Activated CD4-positive, alpha-beta T cell treated with anti-CD3 and anti-CD28 coated beads, Interleukin-2, Interleukin-6, amounts not matched to agents 100 ng/mL and 50 ng/mL, durations not matched to agents 16 hours and 8 hours (primary cell): ENCODE measurements around the gene IFNA13.
"Not testable (repeated sequence)": the region's sequence is repeated elsewhere in the genome, so short reads cannot be mapped to it uniquely, and the experiment has no call there.

Experiments used
- DNase-seq: peaks from one replicate; pipeline ENCODE4 v3.0.0-alpha.2; 2020

IFNA13 gene

DNA sequence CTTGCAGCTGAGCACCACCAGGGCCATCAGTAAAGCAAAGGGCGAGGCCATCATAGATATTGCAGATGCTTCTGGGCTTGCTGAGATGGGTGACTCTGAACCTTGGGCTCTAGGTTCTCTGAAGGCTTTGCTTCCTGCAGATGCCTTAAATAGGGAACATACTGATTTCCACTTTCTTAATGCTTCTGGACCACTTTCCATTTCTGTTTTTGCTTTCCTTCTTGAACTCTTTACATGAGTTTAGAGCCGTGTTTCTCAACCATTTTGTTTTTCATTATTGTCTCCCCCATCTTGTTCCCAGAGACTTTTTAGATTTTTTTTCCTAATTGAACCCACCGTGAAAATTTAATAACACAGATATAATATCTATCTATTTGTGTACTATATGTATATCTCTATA, at the start of gene IFNA13:
Gene IFNA13, minus strand, starts transcription at position 101 of the 400 bp plus-strand sequence. Its CDS starts 47 bp downstream, at position 54.
- DNase-seq: no peak

DNA sequence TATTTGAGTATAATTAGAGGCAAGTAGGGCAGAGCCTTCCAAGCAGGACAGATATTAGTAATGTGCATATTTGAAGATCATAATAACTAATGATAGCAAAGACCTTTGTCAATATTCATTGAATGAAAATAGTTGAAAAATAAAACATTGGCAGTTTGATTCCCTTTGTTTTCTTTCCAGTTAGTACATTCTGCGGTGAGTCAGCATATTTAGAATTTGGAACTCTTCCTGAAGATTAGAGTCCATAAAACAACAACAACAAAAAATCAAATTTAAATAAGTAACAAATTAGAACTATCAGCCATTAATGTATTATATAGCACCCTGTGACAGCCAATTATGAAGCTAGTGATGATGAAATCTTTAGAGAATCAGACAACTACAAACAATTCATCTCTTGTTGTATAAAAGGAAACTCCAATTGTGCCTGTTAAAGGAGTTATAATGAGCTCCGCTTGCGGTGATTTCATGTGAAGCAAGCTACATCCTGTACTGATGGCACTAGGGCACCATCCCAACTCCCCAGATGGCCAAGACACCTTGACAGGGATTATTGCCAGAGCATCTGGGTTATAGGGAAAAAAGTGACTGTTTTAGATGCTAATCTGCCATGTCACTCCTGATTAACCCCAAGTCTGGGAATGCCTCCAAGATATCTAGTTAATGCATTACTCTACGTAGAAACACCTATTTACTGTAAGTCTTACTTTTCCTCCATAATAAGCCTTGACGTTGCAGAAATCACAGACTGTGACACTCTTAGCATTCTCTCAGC, 47.8 kb upstream of the IFNA13 start:
- DNase-seq: no peak

DNA sequence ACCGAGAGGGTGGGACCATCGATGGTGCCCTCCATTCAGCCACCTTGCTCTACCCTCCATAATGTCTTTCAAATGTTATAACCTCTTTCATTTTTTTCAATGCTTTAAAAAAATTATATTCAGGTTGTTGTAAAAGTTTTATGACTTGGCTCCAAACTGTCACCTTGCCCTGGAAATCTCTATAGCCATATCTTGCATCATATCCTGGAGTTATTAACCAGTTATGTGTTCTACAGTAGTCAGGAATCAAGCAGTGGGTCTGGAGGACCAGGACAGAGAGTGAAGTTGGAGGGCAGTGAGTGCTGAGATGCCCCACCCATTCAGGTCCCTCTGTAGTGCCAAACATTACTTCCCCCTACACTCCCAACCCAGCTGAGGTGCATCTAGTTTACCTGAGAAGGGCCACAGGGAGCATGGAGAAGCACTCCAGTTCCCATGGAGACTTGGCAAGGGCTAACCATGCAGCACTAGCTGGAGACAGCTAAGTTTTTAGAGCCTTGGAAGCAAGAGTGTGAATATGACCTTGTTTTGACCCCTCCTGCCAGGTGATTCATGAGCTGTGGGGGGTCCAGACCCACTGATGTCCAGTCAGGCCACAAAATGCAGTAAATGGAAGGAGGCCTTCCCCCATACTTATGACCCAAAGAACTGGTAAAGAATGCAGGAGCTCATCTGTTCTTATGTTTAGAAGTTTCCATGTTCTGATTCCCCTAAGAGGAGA, 46.5 kb upstream of the IFNA13 start:
- no peak for DNase-seq

DNA sequence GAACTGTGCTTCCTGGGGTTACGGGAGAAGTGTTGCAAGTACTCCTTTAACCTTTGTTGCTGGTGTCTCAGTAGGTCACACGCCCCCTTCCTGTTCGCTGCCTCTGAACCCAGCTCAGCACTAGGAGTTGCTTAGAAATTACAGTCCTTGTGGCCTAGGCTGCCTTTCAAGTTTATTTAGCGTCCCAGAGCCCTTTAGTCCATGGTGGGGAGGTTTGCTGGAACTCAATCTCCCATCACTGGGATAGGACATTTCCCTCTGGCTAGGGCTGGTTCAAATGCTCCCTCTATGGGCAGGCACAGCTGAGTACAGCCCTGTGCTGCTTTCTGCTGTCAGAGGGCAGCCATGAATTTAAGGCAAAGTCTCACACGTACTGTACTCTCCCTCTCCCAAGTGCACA, 45.8 kb upstream of the IFNA13 start:
- DNase-seq: peak; percentile 8

DNA sequence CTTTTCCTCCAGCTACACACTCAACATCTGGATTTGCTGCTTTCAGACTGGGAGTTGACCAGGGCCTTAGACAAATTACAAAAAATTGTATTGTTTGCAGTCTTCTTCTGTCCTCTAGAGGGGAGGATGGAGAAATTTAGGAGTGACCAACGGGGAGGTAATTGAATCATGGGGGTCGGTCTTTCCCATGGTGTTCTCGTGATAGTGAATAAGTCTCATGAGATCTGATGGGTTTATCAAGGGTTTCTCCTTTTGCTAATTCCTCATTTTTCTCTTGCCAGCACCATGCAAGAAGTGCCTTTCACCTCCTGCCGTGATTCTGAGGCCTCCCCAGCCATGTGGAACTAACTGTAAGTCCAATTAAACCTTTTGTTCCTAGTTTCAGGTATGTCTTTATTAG, 45.3 kb upstream of the IFNA13 start:
- DNase-seq: no peak

DNA sequence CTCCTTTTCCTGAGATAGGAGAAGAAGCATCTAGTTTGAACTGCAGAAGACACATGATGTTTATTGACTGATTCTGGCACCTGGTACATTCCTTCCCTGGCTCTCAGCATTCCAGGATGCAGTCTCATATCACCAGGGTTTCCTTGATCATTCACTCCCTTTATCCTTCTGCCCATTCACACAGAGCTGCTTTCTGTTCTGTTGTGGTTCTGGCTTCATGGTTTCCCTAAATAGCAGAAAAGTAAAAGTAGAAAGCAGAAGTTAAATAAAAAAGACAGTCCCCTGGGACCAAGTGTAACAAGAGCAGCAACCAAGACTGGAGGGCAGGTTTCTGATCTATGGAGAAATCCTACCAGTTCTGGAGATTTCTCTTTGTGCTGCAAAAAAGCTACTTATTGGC, 44.2 kb upstream of the IFNA13 start:
- DNase-seq: no peak

DNA sequence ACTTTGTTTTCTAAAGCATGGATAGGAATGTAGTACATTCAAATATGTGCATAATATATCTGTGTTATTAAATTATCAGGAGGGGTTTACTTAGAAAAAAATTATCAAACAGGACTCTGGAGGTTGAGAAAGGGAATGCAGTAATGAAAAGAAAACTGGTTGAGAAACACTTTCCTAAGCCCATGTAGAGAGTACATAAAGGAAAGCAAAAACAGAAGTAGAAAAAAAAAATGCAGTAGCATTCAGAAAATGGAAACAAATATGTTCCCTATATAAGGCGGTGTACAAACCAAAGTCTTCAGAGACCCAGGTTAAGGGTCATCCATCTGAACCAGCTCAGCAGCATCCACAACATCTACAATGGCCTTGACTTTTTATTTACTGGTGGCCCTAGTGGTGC, 41.0 kb upstream of the IFNA13 start, which contains the start of gene IFNA8:
Gene IFNA8, plus strand, starts transcription at position 301 of the 400 bp plus-strand sequence. Its CDS starts 60 bp downstream, at position 361.
- no peak for DNase-seq

DNA sequence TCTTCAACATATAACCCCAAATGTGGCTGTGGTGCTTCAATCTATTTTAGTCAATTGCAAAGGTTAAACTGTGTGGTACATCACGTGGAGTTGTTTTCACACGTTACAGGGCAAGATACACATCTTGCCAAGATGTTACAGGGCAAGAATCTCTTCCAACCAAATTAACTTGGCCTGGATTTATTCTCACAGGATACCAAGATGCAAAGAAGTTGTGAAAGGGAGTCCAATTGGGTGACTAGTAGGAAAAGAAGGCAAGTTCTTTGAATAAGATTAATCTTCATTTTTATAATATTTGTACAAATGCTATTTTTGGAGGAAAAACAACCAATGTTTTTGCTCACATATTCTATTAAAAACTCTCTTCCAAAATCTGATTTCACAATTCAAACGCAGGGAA, 36.3 kb upstream of the IFNA13 start:
- DNase-seq: no peak

DNA sequence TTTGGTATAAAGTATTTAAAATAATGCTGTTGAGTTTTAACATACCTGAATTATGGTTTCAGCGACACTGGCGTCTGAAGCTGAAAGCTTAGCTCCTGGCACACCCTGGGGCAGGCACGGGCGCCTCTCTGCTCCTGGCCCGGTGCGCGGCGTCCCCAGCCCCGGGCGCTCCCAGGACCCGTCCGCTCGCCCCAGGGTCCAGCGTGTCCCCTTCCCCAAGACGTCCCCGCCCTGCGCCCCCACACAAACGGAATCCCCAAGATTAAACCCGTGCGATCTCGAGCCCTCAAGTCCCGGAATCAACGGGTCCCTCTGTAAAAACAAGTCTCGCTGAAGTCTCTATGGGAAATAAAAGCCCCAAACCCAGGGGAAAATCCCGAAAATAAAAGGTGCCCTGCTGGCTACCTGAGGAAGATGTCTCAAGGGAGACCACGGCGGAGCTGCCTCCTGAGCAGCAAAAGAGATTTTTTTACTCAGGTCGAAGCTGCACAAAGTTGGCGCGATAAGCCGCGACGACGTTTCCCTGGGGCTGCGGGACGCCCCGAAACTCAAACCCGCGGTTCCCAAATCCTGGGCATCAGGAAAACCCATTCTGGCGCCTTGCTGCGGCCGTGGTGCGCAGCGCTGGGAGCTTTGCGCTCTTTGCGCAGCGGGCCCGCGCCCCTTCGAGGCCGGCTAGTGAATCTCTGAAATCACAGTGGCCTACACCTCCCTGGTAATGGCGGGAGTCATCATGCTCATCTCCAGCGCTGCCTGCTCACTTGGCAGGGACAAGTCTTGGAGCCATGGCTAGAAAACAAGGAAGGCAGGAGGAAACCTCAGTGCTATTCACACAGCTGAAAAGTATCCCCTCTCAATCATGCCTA, 34.8 kb upstream of the IFNA13 start:
- no peak for DNase-seq

DNA sequence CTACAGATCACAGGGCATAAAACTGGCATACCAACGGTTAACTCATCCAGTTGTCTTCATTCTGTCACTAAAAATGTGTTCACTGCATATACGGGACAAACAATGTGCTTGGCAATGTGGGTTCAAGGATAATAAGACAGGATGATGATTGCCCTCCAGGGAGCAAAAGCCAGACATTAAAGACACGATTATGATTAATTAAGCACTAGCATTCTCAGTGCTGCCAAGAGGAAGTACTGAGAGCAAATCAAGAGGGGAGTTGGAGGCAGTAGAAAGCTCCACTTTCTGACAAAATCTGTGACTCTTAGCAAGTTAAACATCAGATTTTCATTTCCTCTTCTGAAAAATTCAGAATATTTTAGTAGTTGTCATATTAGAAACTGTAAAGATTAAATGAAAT, 32.1 kb upstream of the IFNA13 start:
- DNase-seq: no peak

DNA sequence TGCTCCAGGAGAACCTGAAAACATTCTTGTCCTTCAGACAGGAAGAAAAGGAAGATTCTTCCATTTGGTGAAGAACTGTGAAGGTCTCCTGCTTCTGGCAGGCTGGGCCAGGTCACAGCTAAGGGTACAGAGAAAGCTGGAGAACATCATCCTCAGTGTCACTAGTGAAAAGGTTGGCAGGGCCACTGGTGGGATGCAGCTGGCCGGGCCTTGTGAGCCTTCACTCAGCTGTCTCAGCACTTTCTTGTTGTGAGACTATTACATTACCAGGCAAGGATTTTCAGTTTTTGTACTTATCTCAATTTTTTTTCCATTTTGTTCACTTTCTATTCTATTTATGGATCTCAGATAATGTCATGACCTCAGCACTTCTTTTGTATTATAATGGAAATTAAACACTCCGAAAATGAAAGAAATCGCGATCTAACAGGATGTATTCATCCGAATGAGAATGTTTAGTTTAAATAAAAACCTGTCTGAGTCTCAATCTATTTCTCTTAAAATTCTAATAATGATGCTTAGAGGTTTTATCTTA, 31.2 kb upstream of the IFNA13 start:
- no peak for DNase-seq

DNA sequence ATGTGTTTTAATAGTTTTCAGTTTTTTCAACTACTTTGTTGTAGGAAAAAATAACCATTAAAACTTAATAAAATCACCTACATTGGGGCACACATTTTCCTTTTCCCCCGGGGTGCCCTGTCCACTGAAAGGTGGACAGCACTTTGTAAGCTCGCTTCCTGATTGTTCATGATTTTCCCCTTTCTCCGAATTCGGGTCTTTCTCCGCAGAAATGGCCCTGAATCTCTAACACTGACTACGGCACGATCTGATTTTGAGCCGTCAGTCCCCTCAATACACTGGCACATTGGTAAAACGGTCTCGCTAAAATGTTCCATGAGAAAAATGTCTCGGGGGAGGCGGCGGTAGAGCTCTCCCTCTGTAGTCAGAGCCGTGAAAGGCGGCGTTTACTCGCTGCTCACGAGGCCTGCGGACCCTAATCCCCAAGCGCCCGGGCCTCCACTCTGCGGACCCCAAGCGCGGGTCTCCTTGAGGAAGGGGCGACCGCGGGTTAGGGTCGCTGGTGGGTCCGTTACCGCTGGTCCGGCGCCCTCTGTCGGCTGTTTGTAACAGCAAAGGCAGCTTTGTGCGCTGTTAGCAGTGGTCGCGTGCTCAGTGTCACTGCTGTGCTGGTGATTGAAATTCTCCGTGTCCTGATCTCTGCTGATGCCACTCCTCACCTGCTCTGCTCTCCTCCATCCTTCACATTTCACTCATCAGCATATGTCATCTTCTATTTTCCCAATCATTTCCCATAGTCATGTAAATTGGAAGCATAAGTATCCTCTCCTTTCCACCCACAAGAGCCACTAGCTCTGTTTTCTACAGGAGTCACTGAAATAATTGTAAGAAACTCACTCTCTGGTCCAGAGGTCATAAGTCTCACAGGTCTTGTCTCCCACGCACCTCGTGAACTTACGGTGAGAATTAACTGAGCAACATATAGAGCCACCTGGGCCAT, 28.2 kb upstream of the IFNA13 start:
- peak; percentile 53 for DNase-seq

DNA sequence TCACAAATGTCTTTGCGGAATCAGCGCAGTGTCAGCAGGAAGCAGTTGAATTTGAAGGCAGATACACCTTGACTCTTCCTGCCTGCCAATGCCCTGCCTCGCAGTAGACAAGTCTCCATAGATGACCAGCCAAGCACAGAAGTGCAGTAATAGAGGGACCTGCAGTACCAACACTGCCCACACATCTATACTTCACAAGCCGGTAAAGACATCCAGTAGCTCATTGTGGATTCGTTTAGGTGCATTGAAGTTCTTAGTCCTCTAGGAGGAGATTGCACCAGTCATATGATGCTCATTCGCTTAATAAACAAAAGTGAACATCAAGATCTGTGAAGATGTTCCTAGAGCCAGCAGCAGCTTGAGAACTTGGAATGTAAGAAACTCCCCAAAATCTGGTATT, 24.4 kb upstream of the IFNA13 start:
- DNase-seq: no peak

DNA sequence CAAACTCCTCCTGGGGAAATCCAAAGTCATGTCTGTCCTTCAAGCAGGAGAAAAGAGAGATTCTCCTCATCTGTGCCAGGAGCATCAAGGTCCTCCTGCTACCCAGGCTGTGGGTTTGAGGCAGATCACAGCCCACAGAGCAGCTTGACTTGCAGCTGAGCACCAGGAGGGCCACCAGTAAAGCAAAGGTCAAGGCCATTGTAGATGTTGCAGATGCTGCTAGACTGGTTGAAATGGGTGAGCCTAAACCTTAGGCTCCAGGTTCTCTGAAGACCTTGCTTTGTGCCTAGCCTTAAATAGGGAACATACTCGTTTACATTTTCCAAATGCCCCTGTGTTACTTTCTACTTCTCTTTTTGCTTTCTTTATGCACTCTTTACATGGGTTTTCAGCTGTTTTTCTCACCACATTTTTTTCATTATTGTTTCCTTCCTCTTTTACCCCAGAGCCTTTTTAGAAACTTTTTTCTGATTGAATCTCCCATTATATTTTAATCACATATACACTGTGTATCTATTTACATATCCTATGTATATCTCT, 17.3 kb upstream of the IFNA13 start, which contains the start of gene IFNA2:
Gene IFNA2, minus strand, starts transcription at position 268 of the 540 bp plus-strand sequence. Its CDS starts 69 bp downstream, at position 199.
- no peak for DNase-seq

DNA sequence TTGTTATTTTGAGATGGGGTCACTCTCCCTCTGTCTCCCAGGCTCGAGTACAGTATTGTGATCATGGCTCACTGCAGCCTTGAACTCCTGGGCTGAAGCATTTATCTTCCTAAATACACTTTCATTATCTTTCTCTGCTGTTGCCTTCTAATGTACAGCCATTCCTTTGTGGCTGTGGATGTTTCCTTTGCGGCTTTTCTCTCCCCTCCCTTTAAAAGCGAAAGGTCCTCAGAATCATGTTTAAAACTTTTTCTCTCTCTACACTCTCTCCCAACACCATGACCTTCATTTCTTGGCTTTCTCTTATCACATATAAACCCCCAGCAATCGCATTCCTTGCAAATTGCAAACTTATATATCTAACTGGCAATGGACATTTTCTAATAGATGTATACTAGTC, 15.8 kb upstream of the IFNA13 start:
- no peak for DNase-seq

DNA sequence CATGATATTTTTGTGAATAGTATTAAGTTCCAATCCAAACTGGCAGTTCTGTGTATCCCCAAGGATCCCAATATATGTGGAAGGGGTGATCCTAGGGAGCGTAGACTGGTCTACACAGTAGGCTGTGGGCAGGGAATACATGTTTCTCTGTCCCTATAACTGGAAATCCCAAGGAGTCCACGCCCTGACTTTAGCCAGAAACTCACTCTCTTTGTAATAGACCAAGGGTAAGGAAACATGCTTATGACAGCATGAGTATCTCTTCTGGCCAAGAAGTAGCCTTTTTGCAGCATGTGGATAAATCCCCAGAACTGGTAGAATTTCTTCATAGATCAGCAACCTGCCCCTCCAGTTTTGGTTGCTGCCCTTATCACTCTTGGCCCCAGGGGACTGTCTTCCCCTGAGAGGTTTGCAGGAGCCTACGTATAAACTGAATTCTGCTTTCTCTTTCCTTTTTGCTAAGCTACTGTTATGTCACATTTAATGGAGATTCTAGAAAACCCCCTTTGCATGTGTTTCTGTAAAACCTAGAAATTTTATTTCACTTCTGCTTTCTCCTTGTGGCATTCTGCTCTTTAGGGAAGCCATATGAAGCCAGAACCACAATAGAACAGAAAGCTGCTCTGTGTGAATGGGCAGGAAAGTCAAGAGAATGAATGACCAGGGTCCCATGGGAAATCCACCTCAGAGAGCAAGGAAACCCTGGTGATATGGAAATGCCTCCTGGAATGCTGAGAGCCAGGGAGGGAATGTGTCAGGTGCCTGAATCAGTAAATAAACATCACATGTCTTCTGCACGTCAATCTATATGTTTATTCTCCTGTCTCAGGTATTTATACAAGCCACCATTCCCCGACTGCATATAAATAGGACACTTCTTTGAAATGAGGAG, 13.8 kb upstream of the IFNA13 start:
- peak; percentile 15 for DNase-seq

DNA sequence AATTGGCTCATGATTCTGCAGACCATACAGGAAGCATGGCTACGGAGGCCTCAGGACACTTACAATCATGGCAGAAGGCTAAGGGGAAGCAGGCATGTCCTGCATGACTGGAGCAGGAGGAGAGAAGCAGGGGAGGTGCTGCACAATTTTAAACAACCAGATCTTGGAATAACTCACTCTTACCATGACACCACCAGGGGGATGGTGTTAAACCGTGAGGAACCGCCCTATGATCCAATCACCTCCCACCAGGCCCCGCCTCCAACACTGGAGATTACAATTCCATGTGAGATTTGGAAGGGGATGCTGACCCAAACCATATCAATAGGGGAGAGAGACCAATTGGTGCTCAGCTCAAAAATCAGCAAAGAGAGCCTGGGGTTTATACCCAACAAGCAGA, 3.6 kb upstream of the IFNA13 start:
- DNase-seq: not testable (repeated sequence)

DNA sequence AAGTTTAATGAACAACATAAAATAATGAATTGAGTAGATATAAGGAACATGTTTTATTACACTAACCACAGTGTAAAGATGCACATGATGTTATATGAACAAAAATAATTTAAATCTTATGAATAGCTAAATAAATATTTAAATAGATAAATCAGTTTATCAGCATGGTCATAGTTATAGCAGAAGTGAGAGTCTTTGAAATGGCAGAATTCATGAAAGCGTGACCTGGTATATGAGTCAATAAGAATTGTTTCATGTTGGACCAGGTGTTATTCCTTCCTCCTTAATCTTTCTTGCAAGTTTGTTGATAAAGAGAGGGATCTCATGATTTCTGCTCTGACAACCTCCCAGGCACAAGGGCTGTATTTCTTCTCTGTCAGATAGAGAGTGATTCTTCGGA, 688 bp downstream of the IFNA13 start:
- DNase-seq: not testable (repeated sequence)

DNA sequence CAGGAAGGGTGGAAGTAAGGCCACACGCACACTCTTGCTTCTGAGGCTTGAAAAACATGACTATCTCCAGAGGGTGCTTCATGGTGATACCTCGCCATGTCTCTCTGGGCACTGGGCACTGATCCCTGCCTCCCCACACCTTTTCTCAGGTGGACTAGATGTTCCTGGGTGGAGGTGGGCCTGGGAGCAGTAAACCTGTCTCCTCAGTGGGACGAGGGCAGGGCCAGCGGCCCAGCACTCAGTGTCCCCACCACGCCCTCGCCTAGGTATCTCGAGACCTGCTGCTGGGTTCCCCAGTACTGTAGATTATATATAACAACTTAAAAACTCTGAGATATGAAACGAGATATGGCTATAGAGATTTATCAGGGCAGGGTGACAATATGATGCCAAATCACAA, 5.6 kb downstream of the IFNA13 start:
- no peak for DNase-seq
